HepG2 (cell line): ENCODE data around the gene ITK. TPM values are rescaled to one million over a fixed set of nuclear protein-coding genes. Genes with fewer than 3 reads are reported as not detected.

Source experiments
- ATAC-seq: fragments of 200-7000 bp; cut with Tn5 transposase; 3 replicates; pipeline ENCODE4 v1.9.1; 2020; ENCODE audit warnings: mild to moderate bottlenecking, moderate library complexity
- BruUV-seq: library from RNA; stranded (reverse); fragments of 400-500 nt; replicated peaks from 2 replicates; lab custom pipeline; 2021; lab: Mats Ljungman, UMichigan
- CTCF ChIA-PET: fragments of 300-600 bp; formaldehyde crosslinking; extraction: SDS; loops from one replicate; lab custom pipeline; 2021; ENCODE audit warnings: low total read pairs, inconsistent platforms, low intra/inter-chr PET ratio; lab: Yijun Ruan, JAX
- POLR2A ChIA-PET: fragments of 350-600 bp; sonication (Branson Sonifier 250); formaldehyde crosslinking; loops from one replicate; lab custom pipeline; 2020; ENCODE audit warnings: antibody characterized with exemption, inconsistent platforms; lab: Yijun Ruan, JAX
- DNase-seq: peaks from one replicate; pipeline ENCODE4 v3.0.0-alpha.2; 2015; ENCODE audit warnings: low spot score
- FAIRE-seq: peaks from 3 replicates; lab custom pipeline; 2011; peaks lifted over from hg19 to GRCh38; lab: Jason Lieb, UNC
- H2AFZ ChIP-seq: one replicate; pipeline ENCODE4 v1.6.1; 2011; ENCODE audit warnings: low read length, inconsistent platforms
- H3K27ac ChIP-seq: fragments of 300-600 bp; 3 replicates; pipeline ENCODE4 v1.8.0; 2011; ENCODE audit warnings: mixed run types, mild to moderate bottlenecking, mixed read lengths, low read length, inconsistent platforms; ENCODE audit not compliant: insufficient read depth; ENCODE audit errors: extremely low read length
- H3K27me3 ChIP-seq, 2 experiments: fragments of 200-600 bp in 1 of 2; 2 replicates in 1 of 2; 3 replicates in 1 of 2; pipeline versions ENCODE4 v1.6.0 to v1.8.0; 2011; ENCODE audit warnings: low read length in 2 of 2, mild to moderate bottlenecking in 2 of 2, moderate library complexity in 2 of 2, inconsistent platforms in 1 of 2; ENCODE audit not compliant: insufficient read depth in 2 of 2, control insufficient read depth in 1 of 2
- H3K36me3 ChIP-seq, 2 experiments: fragments of 200-600 bp in 1 of 2; replicated peaks in 1 of 2; 2 replicates in 1 of 2; 3 replicates in 1 of 2; pipeline versions ENCODE4 v1.5.1 to v1.8.0; 2011; ENCODE audit warnings: low read length in 2 of 2, inconsistent platforms in 1 of 2; ENCODE audit not compliant: insufficient read depth in 2 of 2, control insufficient read depth in 1 of 2
- H3K4me1 ChIP-seq: 2 replicates; pipeline ENCODE4 v1.5.1; 2012; ENCODE audit warnings: low read length, inconsistent platforms; ENCODE audit not compliant: insufficient read depth
- H3K4me2 ChIP-seq: 2 replicates; pipeline ENCODE4 v1.6.0; 2011; ENCODE audit warnings: low read depth, low read length, inconsistent platforms
- H3K4me3 ChIP-seq, 3 experiments: fragments of 200-600 bp in 1 of 3; sonication (generic), shearing (Covaris generic) in 1 of 3; replicated peaks in 1 of 3; 2 replicates each; pipeline ENCODE4 v1.5.1; 2011 to 2016; ENCODE audit warnings: low read length in 3 of 3, inconsistent platforms in 2 of 3, low read depth in 2 of 3, mild to moderate bottlenecking in 2 of 3, control low read depth in 1 of 3, mixed read lengths in 1 of 3; ENCODE audit not compliant: insufficient read depth in 1 of 3
- H3K79me2 ChIP-seq: one replicate; pipeline ENCODE4 v1.6.1; 2011; ENCODE audit warnings: low read length, inconsistent platforms; ENCODE audit not compliant: insufficient read depth
- H3K9ac ChIP-seq: 2 replicates; pipeline ENCODE4 v1.6.0; 2011; ENCODE audit warnings: mild to moderate bottlenecking, low read depth, low read length, inconsistent platforms; ENCODE audit not compliant: insufficient read depth
- H3K9me3 ChIP-seq: 2 replicates; pipeline ENCODE4 v1.5.1; 2012; ENCODE audit warnings: mild to moderate bottlenecking, low read length
- H4K20me1 ChIP-seq: 2 replicates; pipeline ENCODE4 v1.6.0; 2011; ENCODE audit warnings: inconsistent platforms, mild to moderate bottlenecking, low read length, moderate library complexity; ENCODE audit not compliant: insufficient read depth
- ARNT ChIP-seq: fragments of 450-650 bp; IDR thresholded peaks from 2 replicates; pipeline ENCODE4 v1.6.1; 2017
- IRX3 ChIP-seq: sonication (generic); formaldehyde crosslinking; IDR thresholded peaks from 2 replicates; pipeline ENCODE4 v1.8.1; 2023; ENCODE audit warnings: mild to moderate bottlenecking, low read depth, missing genetic modification reagents, borderline replicate concordance
- MED1 ChIP-seq: sonication (generic); formaldehyde crosslinking; IDR thresholded peaks from 2 replicates; pipeline ENCODE4 v1.4.0; 2020; ENCODE audit warnings: missing genetic modification reagents
- TCF7 ChIP-seq: sonication (generic); IDR thresholded peaks from 2 replicates; pipeline ENCODE4 v1.6.1; 2016; ENCODE audit warnings: antibody characterized with exemption, low read depth
- ZKSCAN8 ChIP-seq: IDR thresholded peaks from 2 replicates; pipeline ENCODE4 v1.6.1; 2016; ENCODE audit warnings: borderline replicate concordance, missing genetic modification reagents, missing compliant biosample characterization
- ZNF777 ChIP-seq: sonication (generic); formaldehyde crosslinking; IDR thresholded peaks from 2 replicates; pipeline ENCODE4 v1.4.0; 2020; ENCODE audit warnings: missing genetic modification reagents
- WGBS: methylation state at CpG from one replicate; pipeline ENCODE4 v1.1.6; 2017; ENCODE audit warnings: low lambda C conversion rate; 5-methylcytosine and 5-hydroxymethylcytosine counted together
- in situ Hi-C: cut with HindIII; loops from 2 replicates; pipeline ENCODE4 v1.10.0; 2017; ENCODE audit warnings: low pct_unique_long_range_greater_than_20kb; ENCODE audit not compliant: extremely low pct_ligation_motif_present
- intact Hi-C: fragments of 100-400 bp; cut with micrococcal nuclease; formaldehyde crosslinking; loops from one replicate; pipeline ENCODE4 v1.10.0; 2022; ENCODE audit not compliant: unreplicated experiment
- polyA plus RNA-seq, 8 experiments: library from polyadenylated mRNA; depleted of rRNA in 3 of 8; stranded (reverse) in 7 of 8; unstranded in 1 of 8; fragments of >200 nt; fragmentation: Illumina TruSeq in 4 of 8; extraction: Trizol in 4 of 8; gene quantifications; 2 replicates each; pipeline versions ENCODE4 v1.2.1 to v1.2.3, GENCODE V29; 2011 to 2016; ENCODE audit warnings: low read depth in 4 of 8, missing spikeins in 1 of 8, mixed read lengths in 1 of 8; ENCODE audit not compliant: insufficient read depth in 1 of 8
- total RNA-seq, 5 experiments: library from RNA; depleted of rRNA; stranded (reverse); fragments of >200 nt; fragmentation: Illumina TruSeq; extraction: Trizol; gene quantifications; 2 replicates each; pipeline ENCODE4 v1.2.3, GENCODE V29; 2016; ENCODE audit warnings: low read depth in 1 of 5
- TF ChIP-seq, protein P1 (sequence below): sonication (generic); formaldehyde crosslinking; IDR thresholded peaks from 2 replicates; pipeline ENCODE4 v1.8.0; 2022; ENCODE audit warnings: missing genetic modification reagents, mild to moderate bottlenecking, moderate library complexity, borderline replicate concordance
- TF ChIP-seq, protein P2 (sequence below): sonication (generic); formaldehyde crosslinking; IDR thresholded peaks from 2 replicates; pipeline ENCODE4 v1.4.0; 2020; ENCODE audit warnings: mild to moderate bottlenecking, missing genetic modification reagents
- TF ChIP-seq, protein P3 (sequence below): sonication (generic); formaldehyde crosslinking; IDR thresholded peaks from 2 replicates; pipeline ENCODE4 v1.4.0; 2020; ENCODE audit warnings: missing genetic modification reagents

Gene ITK
- total and polyA plus RNA-seq, 2 of the 13 experiments (the other 11 are each of a cell fraction or from before 2014, with no cell fraction given), result 0.01 TPM; not detected in 1

DNA sequence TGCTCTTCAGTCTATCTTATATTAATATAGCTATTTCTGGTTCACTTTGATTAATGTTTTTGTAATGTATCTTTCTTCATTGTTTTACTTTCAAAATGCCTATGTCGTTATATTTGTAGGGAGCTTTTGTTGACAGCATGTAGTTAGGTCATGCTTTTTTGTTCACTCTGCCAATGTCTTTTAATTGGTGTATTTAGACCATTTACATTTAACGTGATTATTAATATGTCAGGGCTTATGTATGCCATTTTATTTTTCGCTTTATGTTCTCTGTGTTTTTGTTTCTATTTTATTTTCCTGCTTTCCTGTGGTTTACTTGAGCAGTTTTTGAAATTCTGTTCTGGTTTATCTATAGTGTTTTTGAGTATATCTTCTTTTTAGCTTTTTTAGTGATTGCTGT lies 25.3 kb upstream of the ITK start:
- Histone ChIP-seq H3K79me2 (no peaks in the 10 kb centered on the region), H3K4me2 (no peak overlapping the region), H4K20me1 (no peaks in the 10 kb centered on the region), H2AFZ (no peak overlapping the region), H3K4me1 (no peaks in the 10 kb centered on the region), H3K9me3 (no peaks in the 10 kb centered on the region), H3K27ac (no peak overlapping the region), H3K27me3 (peaks cover 0 to 9% of the 10 kb centered on the region in 2 experiments; a peak in 2 of 5 replicates), H3K36me3 (no peaks in the 10 kb centered on the region), H3K9ac (no peak overlapping the region), H3K4me3 (no peak overlapping the region)
- no TSS peak for BruUV-seq
- ChIA-PET CTCF (no interaction called here), POLR2A (interaction anchor here (1.7 kb wide), 1 partner anchor 13 kb away, joined by 5 read pairs; the partner anchor contains the start of gene MED7)
- in situ Hi-C loops (no loop called here), intact Hi-C loops (no loop called here)
- WGBS, result 22% methylated on average over 3 of the region's 3 CpGs
- FAIRE-seq, result no peak
- no peak for DNase-seq
- TF ChIP-seq ZKSCAN8 (CRISPR knock-in tag) (no peak), ARNT (no peak), ZNF777 (CRISPR knock-in tag) (no peak), TCF7 (no peak), MED1 (no peak), IRX3 (CRISPR knock-in tag) (no peak)
- TF ChIP-seq, protein P1, sequence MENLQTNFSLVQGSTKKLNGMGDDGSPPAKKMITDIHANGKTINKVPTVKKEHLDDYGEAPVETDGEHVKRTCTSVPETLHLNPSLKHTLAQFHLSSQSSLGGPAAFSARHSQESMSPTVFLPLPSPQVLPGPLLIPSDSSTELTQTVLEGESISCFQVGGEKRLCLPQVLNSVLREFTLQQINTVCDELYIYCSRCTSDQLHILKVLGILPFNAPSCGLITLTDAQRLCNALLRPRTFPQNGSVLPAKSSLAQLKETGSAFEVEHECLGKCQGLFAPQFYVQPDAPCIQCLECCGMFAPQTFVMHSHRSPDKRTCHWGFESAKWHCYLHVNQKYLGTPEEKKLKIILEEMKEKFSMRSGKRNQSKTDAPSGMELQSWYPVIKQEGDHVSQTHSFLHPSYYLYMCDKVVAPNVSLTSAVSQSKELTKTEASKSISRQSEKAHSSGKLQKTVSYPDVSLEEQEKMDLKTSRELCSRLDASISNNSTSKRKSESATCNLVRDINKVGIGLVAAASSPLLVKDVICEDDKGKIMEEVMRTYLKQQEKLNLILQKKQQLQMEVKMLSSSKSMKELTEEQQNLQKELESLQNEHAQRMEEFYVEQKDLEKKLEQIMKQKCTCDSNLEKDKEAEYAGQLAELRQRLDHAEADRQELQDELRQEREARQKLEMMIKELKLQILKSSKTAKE, result no peak
- TF ChIP-seq, protein P2, sequence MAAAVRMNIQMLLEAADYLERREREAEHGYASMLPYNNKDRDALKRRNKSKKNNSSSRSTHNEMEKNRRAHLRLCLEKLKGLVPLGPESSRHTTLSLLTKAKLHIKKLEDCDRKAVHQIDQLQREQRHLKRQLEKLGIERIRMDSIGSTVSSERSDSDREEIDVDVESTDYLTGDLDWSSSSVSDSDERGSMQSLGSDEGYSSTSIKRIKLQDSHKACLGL (CRISPR knock-in tag), result no peak
- TF ChIP-seq, protein P3, sequence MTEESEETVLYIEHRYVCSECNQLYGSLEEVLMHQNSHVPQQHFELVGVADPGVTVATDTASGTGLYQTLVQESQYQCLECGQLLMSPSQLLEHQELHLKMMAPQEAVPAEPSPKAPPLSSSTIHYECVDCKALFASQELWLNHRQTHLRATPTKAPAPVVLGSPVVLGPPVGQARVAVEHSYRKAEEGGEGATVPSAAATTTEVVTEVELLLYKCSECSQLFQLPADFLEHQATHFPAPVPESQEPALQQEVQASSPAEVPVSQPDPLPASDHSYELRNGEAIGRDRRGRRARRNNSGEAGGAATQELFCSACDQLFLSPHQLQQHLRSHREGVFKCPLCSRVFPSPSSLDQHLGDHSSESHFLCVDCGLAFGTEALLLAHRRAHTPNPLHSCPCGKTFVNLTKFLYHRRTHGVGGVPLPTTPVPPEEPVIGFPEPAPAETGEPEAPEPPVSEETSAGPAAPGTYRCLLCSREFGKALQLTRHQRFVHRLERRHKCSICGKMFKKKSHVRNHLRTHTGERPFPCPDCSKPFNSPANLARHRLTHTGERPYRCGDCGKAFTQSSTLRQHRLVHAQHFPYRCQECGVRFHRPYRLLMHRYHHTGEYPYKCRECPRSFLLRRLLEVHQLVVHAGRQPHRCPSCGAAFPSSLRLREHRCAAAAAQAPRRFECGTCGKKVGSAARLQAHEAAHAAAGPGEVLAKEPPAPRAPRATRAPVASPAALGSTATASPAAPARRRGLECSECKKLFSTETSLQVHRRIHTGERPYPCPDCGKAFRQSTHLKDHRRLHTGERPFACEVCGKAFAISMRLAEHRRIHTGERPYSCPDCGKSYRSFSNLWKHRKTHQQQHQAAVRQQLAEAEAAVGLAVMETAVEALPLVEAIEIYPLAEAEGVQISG (CRISPR knock-in tag), result no peak
- no peak for ATAC-seq
